DMS 273 (cell line): ENCODE data around the gene RAVER2.
A peak's percentile ranks its signal among the peaks of the same experiment; 100 is the strongest.

ENCODE experiments used
- DNase-seq: peaks from one replicate; lab custom pipeline; 2025; ENCODE audit not compliant: unreplicated experiment; lab: John Stamatoyannopoulos, UW

The RAVER2 gene

GRCh38 chr1:64845831-64846425 is 101.1 kb downstream of the RAVER2 start:
- DNase-seq, result no peak

GRCh38 chr1:64846573-64847430 is 101.9 kb downstream of the RAVER2 start:
- no peak for DNase-seq

GRCh38 chr1:64847666-64848065 is 102.8 kb downstream of the RAVER2 start:
- no peak for DNase-seq

- DNase-seq, result peak; percentile 64
Measured at GRCh38 chr1:64848136-64848535, 103.3 kb downstream of the RAVER2 start.

GRCh38 chr1:64848803-64849202 is 103.9 kb downstream of the RAVER2 start:
- peak; percentile 94 for DNase-seq

GRCh38 chr1:64849942-64850341 is 105.1 kb downstream of the RAVER2 start:
- no peak for DNase-seq

- DNase-seq, result no peak
Measured at GRCh38 chr1:64850846-64851245, 106.0 kb downstream of the RAVER2 start.

DNA sequence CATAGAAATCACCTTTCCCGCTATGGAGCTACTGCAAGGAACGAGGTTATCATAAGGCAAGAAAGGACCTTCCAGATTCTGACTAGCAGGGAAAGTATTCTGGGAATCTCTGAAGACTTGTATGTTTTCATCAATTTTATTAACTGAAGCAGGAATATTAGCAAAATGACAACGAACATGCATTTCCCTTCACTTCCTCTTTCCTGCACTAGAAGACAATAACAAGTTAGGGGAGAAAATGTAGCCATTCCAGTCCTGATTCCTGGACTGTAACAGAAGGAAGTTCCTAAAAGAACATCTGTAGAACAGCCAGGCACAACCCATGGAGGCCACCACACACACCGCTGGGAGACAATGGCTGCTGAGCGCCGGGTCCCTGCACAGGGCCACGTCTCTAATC is 106.8 kb downstream of the RAVER2 start:
- DNase-seq, result no peak

- no peak for DNase-seq
Measured at GRCh38 chr1:64854674-64855073, 109.8 kb downstream of the RAVER2 start.

DNA sequence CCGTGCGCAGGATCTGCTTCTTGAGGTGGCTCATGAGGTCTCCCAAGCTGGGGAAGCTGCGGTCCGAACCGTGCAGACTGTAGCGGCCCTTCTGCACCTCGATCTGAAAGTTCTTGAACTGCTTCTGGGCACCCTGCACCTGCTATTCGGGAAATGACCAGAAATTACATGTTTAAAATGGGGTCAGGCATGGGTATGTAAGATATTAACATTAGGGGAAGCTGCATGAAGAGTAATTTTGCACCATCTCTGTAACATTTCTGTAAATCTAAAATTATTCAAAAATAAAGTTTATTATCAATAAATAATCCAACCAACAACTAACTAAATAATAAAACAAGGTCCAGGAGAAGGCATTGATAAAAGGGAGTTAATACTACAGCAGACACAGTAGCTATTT is 110.7 kb downstream of the RAVER2 start:
- no peak for DNase-seq

GRCh38 chr1:64856553-64856952 is 111.7 kb downstream of the RAVER2 start:
- DNase-seq, result peak; percentile 94

DNA sequence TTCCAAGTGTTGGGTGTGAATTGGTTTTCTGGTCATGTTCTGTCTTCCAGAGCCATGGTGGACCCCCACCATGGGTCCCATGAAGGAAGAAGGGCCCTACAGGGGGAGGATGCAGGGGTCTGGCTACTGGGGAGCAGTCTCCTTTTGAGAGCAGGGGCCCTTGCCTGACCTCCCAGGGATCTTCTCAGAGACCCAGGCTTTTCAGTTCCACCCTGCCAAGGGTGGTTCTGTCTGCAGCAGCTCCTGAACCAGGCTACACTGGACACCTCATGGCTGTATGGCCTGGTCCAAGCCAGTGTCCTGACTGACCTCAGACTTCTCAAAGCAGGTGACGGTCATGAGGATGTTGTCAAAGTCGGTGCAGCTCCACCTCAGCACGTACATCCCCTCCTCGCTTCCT is 112.5 kb downstream of the RAVER2 start:
- DNase-seq, result no peak

DNA sequence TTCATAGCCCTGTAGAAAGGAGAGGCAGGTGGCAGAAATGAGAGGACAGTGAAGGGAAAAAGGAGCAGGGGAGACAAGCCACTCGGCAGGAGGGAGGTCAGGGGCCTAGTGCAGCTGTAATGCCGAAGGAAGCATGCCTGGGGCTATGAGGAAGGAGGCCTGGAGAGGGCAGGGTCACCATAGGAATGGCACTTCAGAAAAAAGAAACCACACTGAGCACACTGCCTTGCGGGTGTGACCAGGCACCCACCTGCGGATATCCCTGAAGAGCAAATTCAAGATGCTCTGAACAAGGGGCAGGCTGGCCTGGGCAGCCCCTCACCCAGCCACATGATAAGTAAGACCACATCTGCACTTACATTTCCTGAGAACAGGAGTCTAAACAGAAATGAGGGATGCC is 116.7 kb downstream of the RAVER2 start:
- peak; percentile 27 for DNase-seq

- DNase-seq, result no peak
Measured at GRCh38 chr1:64864018-64864940, 119.4 kb downstream of the RAVER2 start.

DNA sequence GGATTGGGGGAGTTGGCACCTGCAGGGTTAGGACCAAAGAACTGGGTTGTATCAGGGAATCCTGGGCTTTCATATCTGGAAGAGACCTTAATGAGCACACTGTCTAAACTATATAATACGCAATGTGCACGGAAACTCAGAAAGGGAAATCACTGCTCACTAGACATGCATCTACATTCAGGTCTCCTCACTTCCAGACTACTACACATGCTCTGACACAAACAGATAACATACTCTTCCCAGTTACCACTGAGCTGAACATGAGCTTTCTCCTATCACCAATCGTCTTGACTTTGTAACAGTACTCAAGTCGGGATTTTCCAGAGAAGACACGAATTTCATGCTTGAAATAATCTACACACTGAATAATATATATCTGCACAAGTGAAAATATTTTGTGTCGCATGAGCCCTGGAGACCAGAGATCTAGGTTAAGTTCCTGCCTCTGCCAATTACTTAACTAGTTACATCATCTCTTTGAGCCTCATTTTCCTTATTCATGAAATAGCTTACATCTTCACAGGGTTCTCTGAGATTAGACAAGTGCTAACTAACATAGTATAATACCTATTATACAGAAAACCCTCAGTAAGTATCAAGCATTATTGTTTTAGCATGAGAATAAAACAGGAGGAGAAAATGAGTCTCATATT is 120.4 kb downstream of the RAVER2 start:
- DNase-seq, result no peak

- DNase-seq, result no peak
Measured at GRCh38 chr1:64866689-64867088, 121.8 kb downstream of the RAVER2 start.

GRCh38 chr1:64867266-64867665 is 122.4 kb downstream of the RAVER2 start:
- no peak for DNase-seq

DNA sequence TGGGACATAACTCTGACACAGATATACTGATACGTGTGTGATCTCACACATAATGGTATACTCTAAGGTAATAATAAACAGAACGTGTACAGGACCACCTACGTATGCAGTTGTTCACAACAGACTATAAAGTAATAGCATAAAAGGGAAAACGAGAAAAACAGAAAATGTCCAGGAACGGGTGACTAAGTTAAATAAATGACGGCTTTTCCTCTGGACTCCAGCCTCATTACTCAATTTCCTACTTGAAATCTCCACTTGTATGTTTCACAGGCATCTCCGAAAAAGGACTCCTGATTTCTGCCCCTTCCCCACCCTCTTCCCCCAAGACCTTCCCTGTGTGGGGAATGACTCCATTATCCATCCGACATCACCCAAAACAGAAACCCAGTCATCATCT is 126.4 kb downstream of the RAVER2 start:
- no peak for DNase-seq

GRCh38 chr1:64872067-64872466 is 127.2 kb downstream of the RAVER2 start:
- no peak for DNase-seq

- no peak for DNase-seq
Measured at GRCh38 chr1:64873576-64873975, 128.7 kb downstream of the RAVER2 start.

DNA sequence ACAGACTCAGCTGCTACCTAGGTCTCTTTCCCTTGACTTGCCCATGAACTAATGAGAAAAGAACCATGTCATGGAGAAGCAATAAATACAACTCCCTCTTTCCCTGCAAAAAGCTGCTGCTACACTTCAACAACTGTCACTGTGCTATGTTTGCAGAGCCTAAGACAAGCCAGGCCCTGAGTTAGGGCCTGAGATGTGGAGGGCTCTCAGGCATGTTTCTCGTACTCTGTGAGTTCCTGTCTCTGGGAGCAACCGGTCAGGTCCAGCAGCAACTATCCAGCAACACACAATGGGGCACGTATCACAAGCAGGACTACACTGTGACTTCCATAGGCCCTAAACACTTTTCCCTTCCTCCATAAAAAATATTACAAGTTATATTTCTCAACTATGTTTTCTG is 129.8 kb downstream of the RAVER2 start:
- no peak for DNase-seq
